IPS-20b (cell line): ENCODE measurements around the gene MACROH2A1.
"Not testable (repeated sequence)": the region's sequence is repeated elsewhere in the genome, so short reads cannot be mapped to it uniquely, and the experiment has no call there.

Experiments
- H3K27ac ChIP-seq: one replicate; pipeline ENCODE4 v1.5.1; 2013; ENCODE audit warnings: low read length
- H3K27me3 ChIP-seq: 2 replicates; pipeline ENCODE4 v1.6.1; 2013; ENCODE audit warnings: mild to moderate bottlenecking, low read length, inconsistent platforms; ENCODE audit not compliant: insufficient read depth
- H3K36me3 ChIP-seq: 2 replicates; pipeline ENCODE4 v1.6.1; 2013; ENCODE audit warnings: low read depth, mild to moderate bottlenecking, inconsistent platforms, low read length, moderate library complexity; ENCODE audit not compliant: insufficient read depth
- H3K4me1 ChIP-seq: 2 replicates; pipeline ENCODE4 v1.6.1; 2013; ENCODE audit warnings: mild to moderate bottlenecking, control low read depth, inconsistent platforms, low read length, moderate library complexity; ENCODE audit not compliant: insufficient read depth
- H3K4me3 ChIP-seq: 2 replicates; pipeline ENCODE4 v1.5.1; 2013; ENCODE audit warnings: mild to moderate bottlenecking, low read length, inconsistent platforms
- H3K9ac ChIP-seq: 2 replicates; pipeline ENCODE4 v1.6.1; 2013; ENCODE audit warnings: low read depth, mild to moderate bottlenecking, inconsistent platforms, low read length, moderate library complexity
- H3K9me3 ChIP-seq: 2 replicates; pipeline ENCODE4 v1.6.1; 2013; ENCODE audit warnings: mild to moderate bottlenecking, low read depth, low read length, inconsistent platforms; ENCODE audit not compliant: insufficient read depth

MACROH2A1 gene

DNA sequence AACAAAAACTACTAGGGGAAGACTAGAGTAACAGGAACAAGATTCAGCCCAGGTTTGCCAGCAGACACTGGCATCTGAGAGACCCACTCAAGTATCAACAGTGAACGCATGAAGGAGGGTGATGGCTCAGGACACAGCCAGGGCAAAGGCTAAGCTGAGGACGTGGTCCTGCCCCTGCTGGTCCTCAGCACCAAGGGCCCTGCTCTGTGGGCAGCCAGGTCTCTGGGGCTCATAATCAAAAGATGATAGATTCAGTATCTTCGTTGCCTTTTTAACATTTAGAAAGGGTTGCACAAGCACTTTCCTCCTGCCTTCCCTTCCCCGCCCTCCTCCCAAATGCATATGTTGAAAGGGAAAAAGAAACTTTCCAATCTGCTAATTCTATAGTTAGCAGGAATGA, 31.5 kb downstream of the MACROH2A1 start:
- Histone ChIP-seq H3K27me3 (no peaks in the 10 kb centered on the region), H3K4me1 (no peaks in the 10 kb centered on the region), H3K27ac (no peak overlapping the region), H3K4me3 (no peak overlapping the region), H3K9ac (no peak overlapping the region), H3K9me3 (no peaks in the 10 kb centered on the region), H3K36me3 (peaks cover 79% of the 10 kb centered on the region)

DNA sequence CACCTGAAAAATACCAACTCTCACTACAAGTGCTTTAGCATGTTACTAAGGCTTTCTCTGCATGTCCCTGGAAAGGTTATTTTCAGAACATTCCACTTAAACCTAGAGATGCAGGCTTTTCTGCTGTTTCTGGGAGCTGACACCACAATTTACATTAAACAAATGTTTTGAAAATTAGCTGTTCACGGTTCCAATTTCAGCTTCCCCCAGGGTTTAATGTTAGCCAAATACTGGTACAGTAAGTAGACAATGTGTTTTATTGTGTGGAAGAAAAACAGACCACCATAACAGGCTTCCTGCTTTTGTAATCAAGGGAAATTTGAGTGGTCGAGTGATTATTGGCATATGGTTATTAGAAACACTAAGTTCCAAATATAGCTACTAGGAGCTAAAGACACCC, 32.0 kb downstream of the MACROH2A1 start:
- Histone ChIP-seq H3K36me3 (peaks cover 82% of the 10 kb centered on the region), H3K27ac (no peak overlapping the region), H3K27me3 (no peaks in the 10 kb centered on the region), H3K9me3 (no peaks in the 10 kb centered on the region), H3K4me3 (no peak overlapping the region), H3K4me1 (no peaks in the 10 kb centered on the region), H3K9ac (no peak overlapping the region)

DNA sequence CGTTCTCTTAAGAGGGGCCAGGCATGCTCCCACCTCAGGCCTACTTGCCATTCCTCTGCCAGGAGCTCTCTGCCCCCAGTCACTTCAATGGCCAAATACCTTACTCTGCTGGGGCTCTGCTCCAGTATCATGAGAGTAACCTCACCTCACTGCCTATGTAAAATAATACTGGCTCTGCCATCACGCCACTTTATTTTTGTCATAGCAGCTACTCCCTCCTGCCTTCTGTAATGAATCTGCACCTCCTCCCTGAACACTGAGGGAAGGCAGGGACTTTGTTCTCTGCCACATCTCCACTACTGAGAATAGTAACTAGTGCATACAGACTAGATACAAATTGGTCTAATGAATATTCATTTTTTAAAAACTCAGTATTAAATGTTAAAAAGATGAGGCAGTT, 33.8 kb downstream of the MACROH2A1 start:
- Histone ChIP-seq H3K27ac (no peak overlapping the region), H3K36me3 (peaks cover 85% of the 10 kb centered on the region), H3K9me3 (no peaks in the 10 kb centered on the region), H3K4me1 (no peaks in the 10 kb centered on the region), H3K27me3 (no peaks in the 10 kb centered on the region), H3K9ac (no peak overlapping the region), H3K4me3 (no peak overlapping the region)

DNA sequence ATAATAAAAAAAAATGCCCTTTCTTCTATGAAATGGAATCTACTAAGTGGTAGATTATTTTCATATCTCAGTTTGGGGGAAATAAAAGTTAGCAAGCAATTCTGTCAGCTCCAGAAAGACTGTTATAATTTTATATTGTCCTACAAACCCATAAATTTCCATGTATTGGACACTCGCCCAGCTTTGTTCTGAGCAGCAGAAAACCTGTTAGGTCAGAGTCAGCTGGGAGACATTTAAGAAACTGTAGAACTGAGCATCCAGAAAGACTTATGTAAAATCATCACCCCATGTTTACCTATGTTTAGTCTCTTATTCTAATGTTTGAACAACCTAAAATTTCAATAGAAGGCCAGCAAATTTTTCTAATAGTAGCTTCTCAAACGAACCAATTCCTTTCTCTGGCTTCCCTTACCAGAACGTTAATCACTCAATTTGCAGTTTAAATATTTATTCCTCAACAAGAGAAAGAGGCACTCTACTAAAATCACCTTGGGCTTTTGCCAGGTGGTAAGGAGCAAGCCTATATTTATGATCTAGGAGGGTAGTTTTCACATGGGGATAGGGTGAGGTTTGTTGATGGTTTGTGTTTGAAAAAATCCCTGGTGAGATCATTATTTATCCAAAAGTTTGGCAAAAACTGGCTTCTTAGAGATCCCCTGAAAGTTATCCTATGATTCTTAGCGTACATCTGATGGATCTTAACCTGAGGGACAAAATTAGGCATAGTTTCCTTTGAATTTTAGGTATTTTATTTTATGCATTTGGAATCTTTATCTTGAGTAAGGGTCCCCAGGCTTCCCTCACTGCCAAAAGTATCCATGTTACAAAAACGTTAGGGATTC, 34.4 kb downstream of the MACROH2A1 start:
- H3K36me3 ChIP-seq = peaks cover 85% of the 10 kb centered on the region
- no peaks in the 10 kb centered on the region for H3K9me3 ChIP-seq
- no peak overlapping the region for H3K4me3 ChIP-seq
- no peaks in the 10 kb centered on the region for H3K4me1 ChIP-seq
- H3K27me3 ChIP-seq = no peaks in the 10 kb centered on the region
- H3K9ac ChIP-seq = no peak overlapping the region
- no peak overlapping the region for H3K27ac ChIP-seq

DNA sequence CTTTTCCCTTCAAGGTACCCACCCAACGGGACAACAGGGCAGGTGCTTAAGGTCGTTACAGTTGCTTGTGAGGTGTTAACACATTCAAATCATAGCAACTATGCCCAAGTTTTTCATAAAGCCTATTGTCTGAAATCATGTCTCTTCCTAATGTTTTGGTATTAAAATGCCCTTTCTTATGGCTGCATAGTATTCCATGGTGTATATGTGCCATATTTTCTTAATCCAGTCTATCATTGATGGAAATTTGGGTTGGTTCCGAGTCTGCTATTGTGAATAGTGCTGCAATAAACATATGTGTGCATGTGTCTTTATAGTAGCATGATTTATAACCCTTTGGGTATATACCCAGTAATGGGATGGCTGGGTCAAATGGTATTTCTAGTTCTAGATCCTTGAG, 35.7 kb downstream of the MACROH2A1 start:
- H3K27ac ChIP-seq, H3K9ac ChIP-seq, H3K27me3 ChIP-seq, H3K4me1 ChIP-seq, H3K4me3 ChIP-seq, H3K9me3 ChIP-seq: not testable (repeated sequence)
- H3K36me3 ChIP-seq = peaks cover 80% of the 10 kb centered on the region

DNA sequence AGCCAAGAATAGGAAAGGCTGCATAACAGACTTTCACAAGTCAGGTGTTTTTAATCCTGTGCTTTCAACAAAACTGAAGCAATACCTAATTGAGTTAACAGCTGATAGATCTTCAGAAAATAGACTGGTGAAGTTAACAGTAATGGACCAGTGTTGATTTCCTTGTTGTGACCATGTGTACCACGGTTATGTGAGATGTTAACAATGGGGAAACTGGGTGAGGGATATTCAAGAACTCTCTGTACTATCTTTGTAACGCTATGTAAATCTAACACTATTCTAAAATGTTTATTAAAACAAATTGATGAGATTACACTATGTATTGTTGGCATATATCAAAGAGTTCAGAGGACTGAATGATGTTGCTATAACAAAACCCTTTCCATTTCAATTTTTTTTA, 36.9 kb downstream of the MACROH2A1 start:
- H3K27me3 ChIP-seq = no peaks in the 10 kb centered on the region
- no peaks in the 10 kb centered on the region for H3K4me1 ChIP-seq
- no peaks in the 10 kb centered on the region for H3K9me3 ChIP-seq
- H3K27ac ChIP-seq = no peak overlapping the region
- H3K4me3 ChIP-seq = no peak overlapping the region
- peaks cover 67% of the 10 kb centered on the region for H3K36me3 ChIP-seq
- no peak overlapping the region for H3K9ac ChIP-seq

DNA sequence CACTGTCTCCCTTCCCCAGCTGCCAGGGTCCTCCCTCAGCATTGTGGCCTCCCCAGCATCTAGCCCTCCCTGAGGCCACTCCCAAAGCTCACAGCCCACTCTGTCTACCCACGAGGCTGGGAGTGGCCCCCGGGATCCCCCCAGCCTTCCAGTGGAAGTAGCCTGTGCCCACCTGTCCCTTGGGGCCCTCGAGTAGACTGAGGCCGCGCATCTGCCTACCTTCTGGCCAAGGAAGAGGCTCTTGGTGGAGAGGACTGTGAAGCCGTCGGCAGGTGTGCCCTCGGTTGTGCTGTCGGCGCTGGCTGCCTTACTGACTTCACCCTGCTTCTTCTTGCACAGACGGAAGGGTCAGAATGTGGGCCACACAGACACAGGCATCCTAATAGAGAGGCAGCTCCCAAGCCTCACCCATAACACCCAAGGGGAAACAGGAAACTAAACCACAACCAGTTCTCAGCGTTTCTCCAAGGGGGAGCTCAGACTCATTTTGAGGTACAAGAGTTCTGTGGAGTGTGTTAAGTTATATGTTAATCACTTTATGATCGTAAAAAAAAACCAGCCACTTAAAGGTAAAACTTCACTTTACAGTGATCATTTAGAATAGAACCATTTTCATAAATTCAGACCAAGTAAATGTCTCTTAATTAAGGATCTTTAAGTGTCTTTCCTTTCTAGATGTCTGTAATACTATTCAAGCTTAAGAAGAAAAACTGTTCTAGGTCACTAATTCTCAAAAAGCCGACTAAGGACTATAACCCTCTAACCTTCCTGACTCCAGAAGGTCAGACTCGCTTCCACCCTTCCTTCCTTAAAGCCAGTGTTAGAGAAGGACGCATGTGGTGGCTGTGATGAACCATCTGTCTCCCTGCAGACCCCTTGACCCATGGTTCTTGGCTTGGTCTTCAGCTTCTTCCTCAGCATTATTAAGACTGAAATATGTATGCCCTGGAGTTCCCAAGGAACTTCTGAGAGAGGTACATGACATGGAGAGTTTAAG, 38.5 kb downstream of the MACROH2A1 start:
- no peak overlapping the region for H3K4me3 ChIP-seq
- H3K4me1 ChIP-seq = no peaks in the 10 kb centered on the region
- no peak overlapping the region for H3K9ac ChIP-seq
- no peak overlapping the region for H3K27ac ChIP-seq
- H3K27me3 ChIP-seq = no peaks in the 10 kb centered on the region
- H3K9me3 ChIP-seq = no peaks in the 10 kb centered on the region
- H3K36me3 ChIP-seq = peaks cover 59% of the 10 kb centered on the region

DNA sequence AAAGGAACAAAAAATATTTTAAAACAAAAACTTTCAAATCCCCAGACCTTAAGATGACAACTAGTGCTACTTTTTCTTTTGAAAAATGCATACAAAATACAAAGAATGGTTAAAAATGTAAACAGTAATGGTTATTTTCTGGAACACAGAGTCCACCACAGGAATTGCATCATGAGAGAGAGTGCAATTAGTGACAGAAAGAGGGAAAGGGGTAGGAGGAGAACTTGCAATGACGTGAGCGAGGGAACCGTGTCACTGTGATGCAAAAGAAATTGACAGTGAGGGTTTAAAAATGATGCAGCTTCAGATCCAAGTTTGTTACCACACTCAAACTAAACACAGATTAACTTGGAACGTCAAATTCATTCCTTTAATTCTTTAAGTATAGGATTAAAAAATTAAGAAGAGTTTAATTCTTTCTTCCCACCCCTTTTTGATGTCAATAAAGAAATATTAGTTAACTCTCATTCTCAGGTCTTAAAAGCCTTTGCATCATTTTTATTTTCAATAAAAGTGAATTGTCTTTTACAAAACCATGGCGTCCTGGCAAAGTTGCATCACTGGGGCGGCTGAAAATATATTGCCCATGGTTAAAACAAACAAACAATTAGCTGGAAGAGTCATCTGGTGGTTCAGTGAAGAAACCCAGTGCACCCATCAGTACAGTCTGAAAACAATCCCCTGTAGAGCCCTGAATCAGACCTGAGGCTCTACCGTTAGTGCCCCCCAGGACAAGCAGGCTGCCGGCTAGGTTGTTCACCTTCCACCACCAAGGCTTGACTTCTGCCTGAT, 39.5 kb downstream of the MACROH2A1 start:
- no peaks in the 10 kb centered on the region for H3K9me3 ChIP-seq
- no peak overlapping the region for H3K4me3 ChIP-seq
- no peaks in the 10 kb centered on the region for H3K4me1 ChIP-seq
- no peaks in the 10 kb centered on the region for H3K27me3 ChIP-seq
- H3K9ac ChIP-seq = no peak overlapping the region
- no peak overlapping the region for H3K27ac ChIP-seq
- H3K36me3 ChIP-seq = peaks cover 52% of the 10 kb centered on the region

DNA sequence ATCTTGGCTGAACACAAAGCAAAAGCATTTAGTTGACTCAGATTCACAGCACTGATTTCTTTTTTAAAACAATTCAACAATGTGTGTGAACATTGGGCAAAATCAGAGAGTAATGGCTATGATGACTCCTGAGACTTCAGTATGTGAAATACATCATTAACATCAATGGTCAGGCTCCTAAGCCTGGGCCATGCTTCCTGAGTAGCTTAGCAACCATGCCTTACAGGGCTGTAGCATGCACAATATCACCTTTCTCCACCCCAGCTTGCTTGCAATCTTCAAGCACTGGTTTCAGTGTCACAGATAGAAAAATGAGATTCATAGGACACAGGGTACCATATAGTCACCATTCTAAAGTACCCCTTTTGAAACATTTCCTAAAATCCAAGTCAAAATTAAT, 41.3 kb downstream of the MACROH2A1 start:
- H3K27ac ChIP-seq = no peak overlapping the region
- no peaks in the 10 kb centered on the region for H3K9me3 ChIP-seq
- no peak overlapping the region for H3K4me3 ChIP-seq
- peaks cover 46% of the 10 kb centered on the region for H3K36me3 ChIP-seq
- H3K4me1 ChIP-seq = no peaks in the 10 kb centered on the region
- no peak overlapping the region for H3K9ac ChIP-seq
- H3K27me3 ChIP-seq = no peaks in the 10 kb centered on the region

DNA sequence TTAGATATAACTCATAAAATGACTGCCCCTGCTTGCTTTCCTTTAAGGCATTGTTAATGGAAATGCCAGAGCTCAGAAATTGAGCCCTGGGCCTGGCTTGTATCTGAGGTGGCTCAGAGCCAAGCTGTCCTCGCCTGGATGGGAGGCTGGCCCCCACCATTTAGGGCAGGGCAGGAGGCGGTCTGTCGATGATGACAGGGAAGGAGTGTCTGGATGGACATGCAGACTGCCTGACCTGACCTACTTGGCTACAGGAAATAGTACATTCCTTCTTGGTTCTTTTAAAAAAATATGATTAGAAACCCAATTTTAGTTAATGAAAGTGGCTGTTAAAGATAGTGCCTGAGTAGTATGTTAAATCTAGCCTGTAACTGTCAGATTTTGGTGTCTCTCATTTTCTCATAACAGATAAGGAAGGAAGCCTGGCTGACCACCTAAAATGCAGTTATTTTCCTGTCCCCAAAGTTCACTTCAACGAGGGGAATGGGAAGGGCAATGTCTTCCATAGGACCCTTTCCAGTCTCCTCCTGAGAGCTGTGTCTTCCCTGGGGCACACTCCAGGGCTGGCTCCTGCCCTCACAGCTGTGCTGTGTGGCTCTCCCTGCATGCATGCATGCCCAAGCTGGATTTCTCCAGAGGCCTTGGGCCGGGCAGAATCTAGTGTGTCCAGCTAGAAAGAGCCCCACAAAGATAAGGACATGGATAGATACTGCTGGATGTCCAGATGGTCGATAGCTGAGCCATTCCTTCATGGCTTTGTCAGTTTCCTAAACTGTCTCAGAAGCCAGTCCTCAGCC, 42.3 kb downstream of the MACROH2A1 start:
- H3K4me3 ChIP-seq = no peak overlapping the region
- no peaks in the 10 kb centered on the region for H3K4me1 ChIP-seq
- H3K27ac ChIP-seq = no peak overlapping the region
- H3K9me3 ChIP-seq = no peaks in the 10 kb centered on the region
- H3K9ac ChIP-seq = no peak overlapping the region
- H3K36me3 ChIP-seq = peaks cover 41% of the 10 kb centered on the region
- H3K27me3 ChIP-seq = no peaks in the 10 kb centered on the region

DNA sequence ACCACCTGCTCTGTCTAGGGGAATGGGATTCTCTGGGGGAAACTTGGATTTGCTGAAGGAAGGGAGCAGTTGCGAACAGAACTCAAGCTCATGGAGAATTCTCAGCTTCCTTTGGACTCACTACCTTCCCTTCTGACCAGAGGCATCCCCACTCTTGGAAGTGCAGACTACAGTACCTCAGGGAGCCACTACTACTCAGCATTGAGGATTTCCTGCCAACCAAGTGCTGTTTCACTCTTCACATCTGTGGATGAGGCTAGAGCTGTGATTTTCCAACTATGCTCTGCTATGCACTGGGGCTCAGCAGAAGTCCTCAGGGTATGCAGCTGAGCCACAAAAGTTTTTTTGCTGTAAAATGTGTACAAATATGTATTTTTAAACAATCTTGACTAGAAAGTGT, 43.9 kb downstream of the MACROH2A1 start:
- Histone ChIP-seq H3K36me3 (peaks cover 37% of the 10 kb centered on the region), H3K27ac (no peak overlapping the region)

More for the DNA sequence above, 43.9 kb downstream of the MACROH2A1 start:
- H3K4me3 ChIP-seq = no peak overlapping the region
- no peaks in the 10 kb centered on the region for H3K9me3 ChIP-seq
- no peaks in the 10 kb centered on the region for H3K4me1 ChIP-seq
- H3K27me3 ChIP-seq = no peaks in the 10 kb centered on the region
- no peak overlapping the region for H3K9ac ChIP-seq
